ENCODE results near the gene GRIP1. TPM values are rescaled to one million over a fixed set of nuclear protein-coding genes. Genes with fewer than 3 reads are reported as not detected.

GRIP1 gene
- total RNA-seq, 4 donors from 2014 or later, result 0.18 to 2.1 (median 0.34) TPM

DNA sequence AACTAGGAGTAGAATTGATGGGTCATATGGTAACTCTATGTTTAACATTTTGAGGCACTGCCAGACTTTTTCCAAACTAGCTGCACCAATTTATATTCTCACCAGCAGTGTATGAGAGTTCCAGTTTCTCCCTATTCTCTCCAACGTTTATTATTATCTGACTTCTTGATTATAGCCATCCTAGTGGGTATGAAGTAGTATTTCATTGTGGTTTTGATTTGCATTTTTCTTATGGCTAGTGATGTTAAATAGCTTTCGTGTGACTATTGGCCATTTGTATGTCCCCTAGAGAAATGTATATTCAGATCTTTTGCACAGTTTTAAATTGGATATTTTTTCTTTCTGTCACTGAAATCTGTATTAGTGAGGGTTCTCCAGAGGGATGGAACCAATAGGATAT is 338.7 kb downstream of the GRIP1 start:
- no peaks in the 10 kb centered on the region for H3K27me3 ChIP-seq
- no peak for ATAC-seq
- DNase-seq, result no peak
- intact Hi-C loops (cut with DNase I; ENCODE audit: low total_unique reads), result no loop called here
- no peak for TF ChIP-seq CTCF (IDR thresholded peaks at IDR 0.05 in 4 of 5, conservative IDR thresholded peaks at IDR 0.05 in 1 of 5)
- TF ChIP-seq POLR2A (IDR thresholded peaks at IDR 0.05), result no peak
- H3K9me3 ChIP-seq, result no peaks in the 10 kb centered on the region
- no peak overlapping the region for H3K4me3 ChIP-seq
- peaks cover 0 to 13% of the 10 kb centered on the region in 2 donors for H3K36me3 ChIP-seq
- in situ Hi-C loops (cut with MboI; ENCODE audit: low sequenced_read_pairs in 4 of 4), result no loop called here
- H3K27ac ChIP-seq, result no peak overlapping the region
- no peaks in the 10 kb centered on the region for H3K4me1 ChIP-seq

- Histone ChIP-seq H3K4me3 (no peak overlapping the region), H3K27me3 (no peaks in the 10 kb centered on the region), H3K36me3 (peaks cover 0 to 13% of the 10 kb centered on the region in 2 donors), H3K4me1 (no peaks in the 10 kb centered on the region), H3K27ac (no peak overlapping the region), H3K9me3 (no peaks in the 10 kb centered on the region)
- in situ Hi-C loops (cut with MboI; ENCODE audit: low sequenced_read_pairs in 4 of 4), result no loop called here
- ATAC-seq, result no peak
- TF ChIP-seq CTCF (IDR thresholded peaks at IDR 0.05 in 4 of 5, conservative IDR thresholded peaks at IDR 0.05 in 1 of 5) (no peak), POLR2A (IDR thresholded peaks at IDR 0.05) (no peak)
- no peak for DNase-seq
- intact Hi-C loops (cut with DNase I; ENCODE audit: low total_unique reads), result no loop called here
These were observed 341.4 kb downstream of the GRIP1 start for GRCh38 chr12:66337381-66338010.

- H3K4me3 ChIP-seq, result no peak overlapping the region
- TF ChIP-seq CTCF (IDR thresholded peaks at IDR 0.05 in 4 of 5, conservative IDR thresholded peaks at IDR 0.05 in 1 of 5) (no peak), POLR2A (IDR thresholded peaks at IDR 0.05) (no peak)
- peaks cover 0 to 13% of the 10 kb centered on the region in 2 donors for H3K36me3 ChIP-seq
- H3K9me3 ChIP-seq, result no peaks in the 10 kb centered on the region
- no peak overlapping the region for H3K27ac ChIP-seq
- in situ Hi-C loops (cut with MboI; ENCODE audit: low sequenced_read_pairs in 4 of 4) (no loop called here), intact Hi-C loops (cut with DNase I; ENCODE audit: low total_unique reads) (no loop called here)
- no peaks in the 10 kb centered on the region for H3K4me1 ChIP-seq
- no peak for DNase-seq
- ATAC-seq, result no peak
- H3K27me3 ChIP-seq, result no peaks in the 10 kb centered on the region
These were observed 343.1 kb downstream of the GRIP1 start for GRCh38 chr12:66335746-66336145.

DNA sequence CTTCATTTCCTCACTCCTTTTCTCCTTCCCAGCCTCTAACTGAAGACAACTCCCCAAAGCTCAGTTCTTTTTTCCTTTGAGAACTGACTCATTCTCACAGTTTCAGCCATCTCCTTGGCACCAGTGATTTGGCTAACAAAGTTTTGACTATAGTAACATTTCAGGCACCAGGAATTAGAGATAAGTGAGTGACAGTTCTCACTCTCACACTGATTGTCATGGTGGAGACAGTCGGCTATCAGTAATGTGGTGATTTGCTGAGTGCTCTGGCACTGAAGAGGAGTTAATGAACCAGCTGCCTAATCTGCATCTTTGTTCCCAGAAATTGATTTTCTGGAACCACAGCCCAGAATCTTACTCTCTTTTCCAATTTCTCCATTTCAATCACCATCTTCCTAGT is 347.1 kb downstream of the GRIP1 start:
- H3K27me3 ChIP-seq, result no peaks in the 10 kb centered on the region
- H3K27ac ChIP-seq, result no peak overlapping the region
- ATAC-seq, result no peak
- in situ Hi-C loops (cut with MboI; ENCODE audit: low sequenced_read_pairs in 4 of 4), result no loop called here
- H3K36me3 ChIP-seq, result no peaks in the 10 kb centered on the region
- H3K9me3 ChIP-seq, result no peaks in the 10 kb centered on the region
- DNase-seq, result no peak
- intact Hi-C loops (cut with DNase I; ENCODE audit: low total_unique reads), result no loop called here
- no peak overlapping the region for H3K4me3 ChIP-seq
- TF ChIP-seq CTCF (IDR thresholded peaks at IDR 0.05 in 4 of 5, conservative IDR thresholded peaks at IDR 0.05 in 1 of 5), result no peak
- TF ChIP-seq POLR2A (IDR thresholded peaks at IDR 0.05), result no peak
- no peaks in the 10 kb centered on the region for H3K4me1 ChIP-seq

DNA sequence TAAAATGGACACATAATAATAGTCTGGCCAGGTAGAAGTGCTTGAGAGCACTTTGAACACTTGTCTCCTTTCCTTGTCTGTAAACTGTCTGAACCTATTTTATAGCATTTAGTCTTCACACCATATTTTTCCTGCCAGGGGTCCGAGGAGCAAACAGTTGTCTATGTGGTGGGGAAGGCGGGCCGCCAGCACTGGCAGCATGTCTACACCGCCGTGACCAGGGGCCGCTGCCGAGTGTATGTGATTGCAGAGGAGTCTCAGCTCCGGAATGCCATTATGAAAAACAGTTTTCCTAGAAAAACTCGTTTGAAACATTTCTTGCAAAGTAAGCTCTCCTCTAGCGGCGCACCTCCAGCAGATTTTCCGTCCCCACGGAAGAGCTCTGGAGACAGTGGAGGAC is 347.9 kb downstream of the GRIP1 start:
- no peaks in the 10 kb centered on the region for H3K4me1 ChIP-seq
- in situ Hi-C loops (cut with MboI; ENCODE audit: low sequenced_read_pairs in 4 of 4) (no loop called here), intact Hi-C loops (cut with DNase I; ENCODE audit: low total_unique reads) (no loop called here)
- H3K27me3 ChIP-seq, result no peaks in the 10 kb centered on the region
- TF ChIP-seq CTCF (IDR thresholded peaks at IDR 0.05 in 4 of 5, conservative IDR thresholded peaks at IDR 0.05 in 1 of 5) (no peak), POLR2A (IDR thresholded peaks at IDR 0.05) (no peak)
- no peak overlapping the region for H3K4me3 ChIP-seq
- no peaks in the 10 kb centered on the region for H3K36me3 ChIP-seq
- no peaks in the 10 kb centered on the region for H3K9me3 ChIP-seq
- DNase-seq, result no peak
- ATAC-seq, result no peak
- H3K27ac ChIP-seq, result no peak overlapping the region
